GM21528 (cell line): ENCODE measurements around the gene FOXC1.

Experiments used
- ATAC-seq: cut with Tn5 transposase; IDR thresholded peaks from one replicate; pipeline ENCODE4 v1.9.1; 2021; ENCODE audit warnings: mild to moderate bottlenecking, moderate library complexity; ENCODE audit not compliant: unreplicated experiment, low FRiP score

Gene FOXC1

GRCh38 chr6:1609648-1610496 is at the start of gene FOXC1:
FOXC1 (plus strand) TSS chr6:1609915; CDS start chr6:1610446, 531 bp downstream.
- ATAC-seq, result no peak

GRCh38 chr6:1560281-1561058 is 49.2 kb upstream of the FOXC1 start:
- ATAC-seq, result no peak

- ATAC-seq, result no peak
These were observed 48.4 kb upstream of the FOXC1 start for GRCh38 chr6:1561355-1561754.

- no peak for ATAC-seq
These were observed 47.4 kb upstream of the FOXC1 start for GRCh38 chr6:1562171-1562955.

- no peak for ATAC-seq
These were observed 40.3 kb upstream of the FOXC1 start for GRCh38 chr6:1569377-1569776.

- no peak for ATAC-seq
These were observed 38.9 kb upstream of the FOXC1 start for GRCh38 chr6:1570848-1571247.

GRCh38 chr6:1572892-1573291 is 36.8 kb upstream of the FOXC1 start:
- no peak for ATAC-seq

GRCh38 chr6:1574083-1574761 is 35.5 kb upstream of the FOXC1 start:
- ATAC-seq, result no peak

GRCh38 chr6:1574890-1575209 is 34.9 kb upstream of the FOXC1 start:
- no peak for ATAC-seq

- ATAC-seq, result no peak
These were observed 34.3 kb upstream of the FOXC1 start for GRCh38 chr6:1575210-1576041.

- ATAC-seq, result no peak
These were observed 33.5 kb upstream of the FOXC1 start for GRCh38 chr6:1576166-1576565.

- no peak for ATAC-seq
These were observed 33.0 kb upstream of the FOXC1 start for GRCh38 chr6:1576711-1577110.

- ATAC-seq, result no peak
These were observed 32.5 kb upstream of the FOXC1 start for GRCh38 chr6:1577146-1577680.

- ATAC-seq, result no peak
These were observed 31.6 kb upstream of the FOXC1 start for GRCh38 chr6:1577896-1578745.

GRCh38 chr6:1579096-1579495 is 30.6 kb upstream of the FOXC1 start:
- no peak for ATAC-seq

- ATAC-seq, result no peak
These were observed 29.6 kb upstream of the FOXC1 start for GRCh38 chr6:1580109-1580508.

- ATAC-seq, result no peak
These were observed 29.1 kb upstream of the FOXC1 start for GRCh38 chr6:1580585-1580984.
